GM12878 (cell line): Measurements from ENCODE around the gene MDM4. TPM values are rescaled to one million over a fixed set of nuclear protein-coding genes. Genes with fewer than 3 reads are reported as not detected.

Experiments used
- BCLAF1 ChIP-seq: fragments of 450-650 bp; IDR thresholded peaks from 2 replicates; pipeline ENCODE4 v1.6.1; 2017; ENCODE audit warnings: antibody characterized with exemption, mild to moderate bottlenecking, moderate library complexity
- BRCA1 ChIP-seq: IDR thresholded peaks from 2 replicates; pipeline ENCODE4 v1.6.1; 2011; ENCODE audit warnings: low read depth, low read length, improper control_type of control experiment
- CBFB ChIP-seq: IDR thresholded peaks from 2 replicates; pipeline ENCODE4 v1.6.1; 2016; ENCODE audit warnings: antibody characterized with exemption, low read depth
- CEBPB ChIP-seq, 2 experiments: fragments of 150-350 bp in 1 of 2; IDR thresholded peaks; 2 replicates each; pipeline ENCODE4 v1.6.1; 2012 to 2014; ENCODE audit warnings: low read depth in 2 of 2, low read length in 2 of 2, borderline replicate concordance in 1 of 2, inconsistent platforms in 1 of 2
- CUX1 ChIP-seq: IDR thresholded peaks from 2 replicates; pipeline ENCODE4 v1.6.1; 2012; ENCODE audit warnings: improper control_type of control experiment, low read depth, low read length; ENCODE audit not compliant: insufficient replicate concordance
- EZH2 ChIP-seq: IDR thresholded peaks from 2 replicates; pipeline ENCODE4 v1.6.1; 2012; ENCODE audit warnings: low read depth, mild to moderate bottlenecking, control low read depth, inconsistent platforms, low read length, borderline replicate concordance; ENCODE audit not compliant: control insufficient read depth
- NFXL1 ChIP-seq: fragments of 450-650 bp; IDR thresholded peaks from 2 replicates; pipeline ENCODE4 v1.6.1; 2017; ENCODE audit warnings: antibody characterized with exemption, mild to moderate bottlenecking, borderline replicate concordance
- RELB ChIP-seq: fragments of 450-650 bp; IDR thresholded peaks from 2 replicates; pipeline ENCODE4 v1.6.1; 2017; ENCODE audit warnings: low read depth, mild to moderate bottlenecking, moderate library complexity
- SMAD5 ChIP-seq: IDR thresholded peaks from 2 replicates; pipeline ENCODE4 v1.6.1; 2016; ENCODE audit warnings: antibody characterized with exemption, low read depth
- USF2 ChIP-seq: IDR thresholded peaks from 2 replicates; pipeline ENCODE4 v1.6.1; 2011; ENCODE audit warnings: low read depth, low read length, improper control_type of control experiment, borderline replicate concordance
- ZBTB40 ChIP-seq: fragments of 450-650 bp; IDR thresholded peaks from 2 replicates; pipeline ENCODE4 v1.6.1; 2016; ENCODE audit warnings: mild to moderate bottlenecking, moderate library complexity, borderline replicate concordance
- polyA plus RNA-seq, 11 experiments: library from polyadenylated mRNA; depleted of rRNA in 4 of 11; unstranded in 6 of 11; stranded (reverse) in 5 of 11; fragments of >200 nt; fragmentation: Nextera tagmentation in 4 of 11; fragmentation: Illumina TruSeq in 1 of 11; extraction: Ambion mirVana in 4 of 11; extraction: Trizol in 1 of 11; gene quantifications; 1 replicate in 1 of 11; 2 replicates in 10 of 11; pipeline versions ENCODE4 v1.2.1 to v1.2.3, GENCODE V29; 2011 to 2016; ENCODE audit warnings: inconsistent platforms in 2 of 11, missing spikeins in 2 of 11, low read depth in 1 of 11
- total RNA-seq, 4 experiments: library from RNA; depleted of rRNA in 3 of 4; stranded (reverse); fragments of >200 nt in 3 of 4; fragmentation: Illumina TruSeq in 1 of 4; extraction: Trizol in 1 of 4; gene quantifications; 2 replicates each; pipeline versions ENCODE4 v1.2.1 to v1.2.3, GENCODE V29; 2013 to 2021

The MDM4 gene
- total and polyA plus RNA-seq, 10 of the 15 experiments (the other 5 are each of a cell fraction or from before 2014, with no cell fraction given), result 2.5 to 74.4 (median 22.7) TPM

GRCh38 chr1:204494281-204495077 is 21.7 kb upstream of the MDM4 start, which contains the start of gene PIK3C2B (continued):
- TF ChIP-seq CBFB (no peak), BCLAF1 (no peak), NFXL1 (no peak), CEBPB (IDR thresholded peaks at IDR 0.05; ENCODE audit: borderline replicate concordance in 1 of 2, low read depth in 2 of 2, low read length in 2 of 2) (no peak), BRCA1 (no peak), ZBTB40 (peak; percentile 63; the same call in 1 of the 2 replicates), USF2 (no peak), SMAD5 (0 out of 2 replicates have a peak, but pooled peaks have one; percentile 16), RELB (no peak; the same call in 1 of the 2 replicates), CUX1 (no peak), EZH2 (no peak)
